Endodermal cell (in vitro differentiated cells): ENCODE measurements around the gene CREB3L2. TPM values are rescaled to one million over a fixed set of nuclear protein-coding genes. Genes with fewer than 3 reads are reported as not detected.

Experiments
- DNase-seq: peaks from one replicate; pipeline ENCODE4 v3.0.0-alpha.2; 2017
- H3K27ac ChIP-seq: 2 replicates; pipeline ENCODE4 v1.5.1; 2013; ENCODE audit warnings: mild to moderate bottlenecking, low read depth, low read length, moderate library complexity
- H3K27me3 ChIP-seq: 2 replicates; pipeline ENCODE4 v1.6.1; 2013; ENCODE audit warnings: mild to moderate bottlenecking, low read length, moderate library complexity; ENCODE audit not compliant: insufficient read depth, control insufficient read depth, poor library complexity, severe bottlenecking
- H3K36me3 ChIP-seq: 2 replicates; pipeline ENCODE4 v1.7.0; 2013; ENCODE audit warnings: mild to moderate bottlenecking, low read length, moderate library complexity; ENCODE audit not compliant: control insufficient read depth, insufficient read depth
- H3K4me1 ChIP-seq: one replicate; pipeline ENCODE4 v1.7.0; 2013; ENCODE audit warnings: low read length; ENCODE audit not compliant: control insufficient read depth, insufficient read depth
- H3K4me3 ChIP-seq: 2 replicates; pipeline ENCODE4 v1.5.1; 2013; ENCODE audit warnings: mild to moderate bottlenecking, low read length, moderate library complexity
- H3K9ac ChIP-seq: 2 replicates; pipeline ENCODE4 v1.6.1; 2013; ENCODE audit warnings: mild to moderate bottlenecking, low read length, moderate library complexity; ENCODE audit not compliant: poor library complexity, severe bottlenecking; ENCODE audit errors: extremely low read depth
- H3K9me3 ChIP-seq: 2 replicates; pipeline ENCODE4 v1.6.1; 2013; ENCODE audit warnings: mild to moderate bottlenecking, low read length, moderate library complexity; ENCODE audit not compliant: control insufficient read depth
- H3K27ac Mint-ChIP-seq: 2 replicates; pipeline ENCODE4 v1.8.0; 2020; ENCODE audit warnings: mixed read lengths
- H3K27me3 Mint-ChIP-seq: 2 replicates; pipeline ENCODE4 v1.8.0; 2021; ENCODE audit warnings: mild to moderate bottlenecking, mixed read lengths; ENCODE audit not compliant: insufficient read depth
- H3K36me3 Mint-ChIP-seq: 2 replicates; pipeline ENCODE4 v1.8.0; 2020; ENCODE audit warnings: low read depth, mixed read lengths
- H3K4me1 Mint-ChIP-seq: 2 replicates; pipeline ENCODE4 v1.8.0; 2020; ENCODE audit warnings: mixed read lengths
- H3K4me3 Mint-ChIP-seq: 2 replicates; pipeline ENCODE4 v1.8.0; 2020; ENCODE audit warnings: mild to moderate bottlenecking, moderate library complexity, mixed read lengths
- H3K9me3 Mint-ChIP-seq: 2 replicates; pipeline ENCODE4 v1.8.0; 2020; ENCODE audit warnings: mild to moderate bottlenecking, mixed read lengths
- WGBS, 2 experiments: methylation state at CpG; one replicate each; pipeline versions ENCODE4 v1.1.5 to v1.1.7; 2013; ENCODE audit warnings: missing lambda C conversion rate in 2 of 2, mixed read lengths in 1 of 2; ENCODE audit not compliant: insufficient coverage in 1 of 2, insufficient read length in 1 of 2; 5-methylcytosine and 5-hydroxymethylcytosine counted together
- total RNA-seq, 2 donors: library from RNA; stranded (reverse); fragmentation: NEBNext Ultra II Directional in 1 of 2; extraction: Animal tissue kit (Norgen Biotek cat#: 25700) in 1 of 2; gene quantifications; 2 replicates in 1 of 2; 3 replicates in 1 of 2; pipeline ENCODE4 v1.2.1, GENCODE V29; 2021
- TF ChIP-seq, protein P1 (sequence below): fragments of 200-600 bp; sonication (generic); conservative IDR thresholded peaks from 2 replicates; pipeline ENCODE4 v1.5.0; 2021; ENCODE audit warnings: antibody characterized with exemption, mild to moderate bottlenecking

CREB3L2 gene
- total RNA-seq, 2 donors from 2014 or later, result 48.2 to 80.2 TPM

GRCh38 chr7:137964824-137965545 is 36.9 kb downstream of the CREB3L2 start:
- H3K27me3 Mint-ChIP-seq, result no peaks in the 10 kb centered on the region
- TF ChIP-seq, protein P1, sequence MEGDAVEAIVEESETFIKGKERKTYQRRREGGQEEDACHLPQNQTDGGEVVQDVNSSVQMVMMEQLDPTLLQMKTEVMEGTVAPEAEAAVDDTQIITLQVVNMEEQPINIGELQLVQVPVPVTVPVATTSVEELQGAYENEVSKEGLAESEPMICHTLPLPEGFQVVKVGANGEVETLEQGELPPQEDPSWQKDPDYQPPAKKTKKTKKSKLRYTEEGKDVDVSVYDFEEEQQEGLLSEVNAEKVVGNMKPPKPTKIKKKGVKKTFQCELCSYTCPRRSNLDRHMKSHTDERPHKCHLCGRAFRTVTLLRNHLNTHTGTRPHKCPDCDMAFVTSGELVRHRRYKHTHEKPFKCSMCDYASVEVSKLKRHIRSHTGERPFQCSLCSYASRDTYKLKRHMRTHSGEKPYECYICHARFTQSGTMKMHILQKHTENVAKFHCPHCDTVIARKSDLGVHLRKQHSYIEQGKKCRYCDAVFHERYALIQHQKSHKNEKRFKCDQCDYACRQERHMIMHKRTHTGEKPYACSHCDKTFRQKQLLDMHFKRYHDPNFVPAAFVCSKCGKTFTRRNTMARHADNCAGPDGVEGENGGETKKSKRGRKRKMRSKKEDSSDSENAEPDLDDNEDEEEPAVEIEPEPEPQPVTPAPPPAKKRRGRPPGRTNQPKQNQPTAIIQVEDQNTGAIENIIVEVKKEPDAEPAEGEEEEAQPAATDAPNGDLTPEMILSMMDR, result no peak
- no peak overlapping the region for H3K9ac ChIP-seq
- H3K27ac Mint-ChIP-seq, result no peak overlapping the region
- no peak overlapping the region for H3K27ac ChIP-seq
- peaks cover 11% of the 10 kb centered on the region for H3K36me3 Mint-ChIP-seq
- H3K4me1 ChIP-seq, result peaks cover 16% of the 10 kb centered on the region
- no peak for DNase-seq
- no peak overlapping the region for H3K4me3 Mint-ChIP-seq
- H3K4me1 Mint-ChIP-seq, result peaks cover 49% of the 10 kb centered on the region
- no peaks in the 10 kb centered on the region for H3K9me3 ChIP-seq
- H3K4me3 ChIP-seq, result no peak overlapping the region
- 95 to 99% methylated on average over 8 to 14 of the region's 14 CpGs for WGBS, 2 experiments
- no peaks in the 10 kb centered on the region for H3K27me3 ChIP-seq
- H3K36me3 ChIP-seq, result peaks cover 6% of the 10 kb centered on the region
- H3K9me3 Mint-ChIP-seq, result peaks cover 5% of the 10 kb centered on the region

DNA sequence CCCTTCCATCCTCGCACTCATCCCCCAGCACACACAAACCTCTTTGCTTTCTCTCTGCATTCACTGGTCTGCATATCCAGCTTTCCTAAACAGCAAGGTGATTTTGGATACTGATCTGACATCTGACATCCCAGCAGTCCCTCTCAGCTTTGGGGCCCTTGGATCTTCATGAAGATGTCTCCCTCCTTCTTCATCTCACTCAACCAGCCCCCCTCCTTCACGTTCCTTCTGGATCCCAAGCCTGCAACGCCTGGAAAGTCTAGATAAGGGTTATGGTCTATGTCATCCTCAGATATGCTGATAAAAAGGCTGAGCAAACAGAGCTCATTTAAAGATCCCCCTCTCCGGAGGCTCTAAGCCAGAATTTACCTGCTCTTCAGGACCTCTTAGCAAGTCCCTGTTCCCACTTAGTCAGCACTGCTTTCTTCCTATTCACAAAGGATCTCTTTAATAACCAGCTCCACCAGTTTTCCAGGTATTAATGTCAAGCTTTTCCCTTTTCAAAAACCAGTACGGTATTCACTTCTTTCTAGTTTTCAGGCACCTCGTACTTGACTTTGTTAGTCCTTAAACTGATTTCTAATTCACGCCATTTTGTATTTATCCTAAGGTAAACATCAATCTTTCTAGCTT is 38.9 kb downstream of the CREB3L2 start:
- Histone ChIP-seq H3K36me3 (peaks cover 1% of the 10 kb centered on the region), H3K4me1 (peaks cover 26% of the 10 kb centered on the region), H3K27me3 (no peaks in the 10 kb centered on the region), H3K27ac (no peak overlapping the region), H3K9ac (no peak overlapping the region), H3K4me3 (no peak overlapping the region), H3K9me3 (no peaks in the 10 kb centered on the region)
- Mint-ChIP-seq H3K9me3 (no peaks in the 10 kb centered on the region), H3K36me3 (peaks cover 15% of the 10 kb centered on the region), H3K4me3 (no peak overlapping the region), H3K4me1 (peaks cover 56% of the 10 kb centered on the region), H3K27me3 (no peaks in the 10 kb centered on the region), H3K27ac (peak overlapping the region; percentile 49)
- TF ChIP-seq, protein P1, result no peak
- no peak for DNase-seq
- WGBS, 2 experiments, result 77 to 94% methylated on average over 5 to 7 of the region's 7 CpGs

GRCh38 chr7:137962491-137962874 is 39.4 kb downstream of the CREB3L2 start:
- no peaks in the 10 kb centered on the region for H3K27me3 ChIP-seq
- 60 to 88% methylated on average over 1 to 5 of the region's 5 CpGs for WGBS, 2 experiments
- H3K9me3 ChIP-seq, result no peaks in the 10 kb centered on the region
- no peaks in the 10 kb centered on the region for H3K27me3 Mint-ChIP-seq
- peaks cover 22% of the 10 kb centered on the region for H3K4me1 ChIP-seq
- peaks cover 19% of the 10 kb centered on the region for H3K36me3 Mint-ChIP-seq
- peaks cover 53% of the 10 kb centered on the region for H3K4me1 Mint-ChIP-seq
- DNase-seq, result no peak
- H3K4me3 ChIP-seq, result no peak overlapping the region
- TF ChIP-seq, protein P1, result no peak
- peak overlapping the region; percentile 42 for H3K27ac Mint-ChIP-seq
- H3K4me3 Mint-ChIP-seq, result no peak overlapping the region
- no peak overlapping the region for H3K27ac ChIP-seq
- peaks cover 6% of the 10 kb centered on the region for H3K36me3 ChIP-seq
- no peaks in the 10 kb centered on the region for H3K9me3 Mint-ChIP-seq
- H3K9ac ChIP-seq, result no peak overlapping the region
